Islet precursor cell (in vitro differentiated cells): ENCODE measurements around the gene SYT2.
"Not testable (repeated sequence)": the region's sequence is repeated elsewhere in the genome, so short reads cannot be mapped to it uniquely, and the experiment has no call there.

ENCODE experiments used
- DNase-seq: peaks from one replicate; pipeline ENCODE4 v3.0.0-alpha.2; 2018

SYT2 gene

DNA sequence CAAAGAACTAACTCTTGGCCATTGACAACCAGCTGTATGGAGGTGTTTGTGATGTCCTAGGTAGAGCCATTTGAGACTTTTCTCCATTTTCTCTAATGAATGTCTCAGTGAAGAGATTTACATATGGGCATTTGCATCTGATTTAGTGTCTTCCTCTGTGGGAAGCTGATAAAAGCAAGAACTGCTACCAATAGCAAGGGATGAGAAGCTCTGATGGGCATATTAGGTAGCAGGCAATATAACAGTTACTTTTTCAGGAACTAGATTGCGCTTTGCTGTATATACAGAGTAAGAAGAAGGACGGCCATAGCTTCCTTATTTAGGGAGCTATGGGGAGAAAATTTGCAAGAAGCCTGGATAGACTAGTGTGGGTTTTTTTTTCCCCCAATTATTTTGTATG is 169.4 kb downstream of the SYT2 start:
- not testable (repeated sequence) for DNase-seq
